ENCODE measurements around the gene XDH.

The XDH gene

DNA sequence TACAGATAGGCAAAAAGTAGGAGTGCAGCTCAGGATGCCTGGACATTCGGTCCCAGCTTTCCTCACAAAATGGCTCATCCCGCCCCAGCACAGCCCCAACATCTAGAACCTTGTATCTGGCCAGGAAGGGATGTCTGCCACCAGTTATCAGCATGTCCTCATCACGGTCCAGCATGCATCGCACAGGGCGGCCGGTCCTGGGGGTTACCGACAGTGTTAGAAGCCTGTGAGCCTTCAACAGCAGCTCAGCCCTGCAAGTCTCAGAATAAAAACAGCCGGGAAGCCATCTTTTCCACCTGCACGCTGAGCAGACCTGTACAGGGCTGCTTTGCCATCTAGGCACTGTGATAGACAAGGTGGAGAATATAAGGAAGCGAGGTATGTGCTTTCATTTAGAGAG lies 49.2 kb downstream of the XDH start:
- DNase-seq (ENCODE audit: low spot score) = no peak

DNA sequence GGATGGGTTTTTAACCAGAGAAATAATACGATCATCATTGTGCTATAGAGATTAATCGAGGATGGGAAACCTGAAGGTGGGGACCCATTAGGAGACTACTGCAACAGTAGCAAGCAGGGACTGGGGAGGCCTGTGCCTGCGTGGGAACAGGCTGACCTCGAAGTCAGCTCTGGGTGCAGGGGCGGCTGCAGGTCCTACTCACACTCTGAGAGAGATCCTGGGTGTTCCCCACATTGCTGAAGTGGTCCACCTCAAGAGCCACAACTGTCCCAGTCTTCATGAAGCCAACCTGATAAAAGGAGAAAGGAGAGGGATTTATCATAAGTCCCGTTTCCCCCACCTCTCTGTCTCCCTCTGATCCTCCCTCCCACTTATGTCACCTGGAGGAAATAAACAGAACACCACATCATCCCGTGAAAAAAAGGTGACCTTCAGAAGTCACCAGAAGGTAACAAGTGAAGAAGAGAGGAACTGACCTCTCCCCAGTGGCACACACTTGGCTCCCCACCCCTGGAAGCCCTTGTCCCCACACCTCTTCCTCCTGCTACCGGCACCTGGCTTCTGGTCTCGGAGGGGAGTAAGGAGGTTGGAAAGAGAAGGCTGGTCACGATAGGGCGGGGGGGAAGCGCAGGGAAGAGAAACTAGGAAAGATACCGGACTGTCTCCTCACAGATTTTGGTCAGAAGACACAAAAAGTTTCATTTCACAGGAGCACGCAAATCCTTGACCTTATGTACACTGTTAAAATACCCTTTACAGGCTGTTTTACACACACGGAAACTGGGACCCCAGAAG lies 50.4 kb downstream of the XDH start:
- no peak for DNase-seq (ENCODE audit: low spot score)

DNA sequence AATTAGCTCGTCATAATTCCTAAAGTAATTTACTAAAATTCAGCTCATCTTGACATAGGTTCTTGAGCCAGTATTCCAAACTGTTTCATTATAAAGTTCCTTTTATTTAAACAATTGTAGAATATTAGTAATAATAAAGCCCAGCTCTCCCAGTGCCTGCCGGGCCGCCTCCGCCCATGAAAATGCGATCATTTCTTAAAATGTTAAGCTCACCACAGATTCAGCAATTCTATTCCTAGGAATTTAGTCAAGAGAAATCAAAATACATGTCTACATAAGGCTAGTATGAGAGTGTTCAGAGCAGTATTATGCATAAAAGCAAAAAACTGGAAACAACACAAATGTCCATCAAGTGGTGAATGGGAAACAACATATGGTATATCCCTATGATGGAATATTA lies 52.0 kb downstream of the XDH start:
- DNase-seq (ENCODE audit: low spot score) = no peak

DNA sequence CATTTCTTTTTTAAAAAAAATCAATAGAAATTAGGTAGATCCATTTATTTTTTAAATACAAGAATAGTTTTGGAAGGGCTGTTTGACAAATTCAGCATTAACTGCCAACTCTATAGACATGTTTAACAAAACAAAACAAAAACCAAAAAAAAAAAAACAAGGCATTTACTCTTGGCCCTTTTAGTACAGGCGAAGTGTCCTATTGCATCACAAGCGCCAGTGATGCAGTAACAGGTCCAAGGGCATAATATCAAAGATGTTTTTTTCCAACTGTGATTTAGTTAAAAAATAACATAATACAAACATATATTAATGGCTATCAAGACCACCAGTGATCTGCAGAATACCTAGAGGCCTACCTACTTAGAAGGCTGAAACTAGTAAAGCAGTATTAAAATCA lies 55.3 kb downstream of the XDH start:
- no peak for DNase-seq (ENCODE audit: low spot score)

DNA sequence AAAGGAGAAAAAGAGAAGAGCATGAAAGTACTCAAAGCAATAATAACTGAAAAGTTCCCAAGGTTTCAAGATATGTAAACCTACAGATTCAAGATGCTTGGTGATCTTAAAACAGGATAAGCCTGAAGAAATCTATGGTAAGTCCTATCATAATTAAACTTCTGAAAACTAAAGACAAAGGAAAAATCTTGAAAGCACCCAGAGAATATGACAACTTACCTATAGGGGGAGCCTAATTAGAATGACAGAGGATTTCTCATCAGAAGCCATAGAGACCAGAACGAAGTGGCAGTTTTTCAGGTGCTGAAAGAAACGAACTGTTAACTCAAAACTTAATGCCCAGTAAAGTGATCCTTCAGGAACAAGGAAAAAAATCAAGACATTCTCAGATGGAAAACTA lies 59.7 kb downstream of the XDH start:
- DNase-seq (ENCODE audit: low spot score) = no peak

DNA sequence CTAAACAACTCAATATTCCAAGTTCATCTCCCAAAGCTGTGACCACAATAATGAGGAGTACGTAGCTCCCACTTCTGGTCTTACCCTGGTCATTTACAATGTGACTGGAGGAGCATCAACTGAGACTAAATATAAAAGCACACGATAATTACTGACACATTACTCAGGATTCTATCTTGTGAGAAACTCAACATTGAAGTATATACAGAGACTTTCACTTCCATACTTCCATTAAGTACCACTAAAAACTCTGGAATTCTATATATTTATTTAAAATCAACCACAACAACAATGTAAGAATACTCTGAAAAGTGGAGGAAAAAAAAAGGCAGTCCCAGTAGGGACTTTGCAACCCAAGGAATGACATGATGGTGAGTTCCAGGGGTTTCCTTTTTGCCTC lies 61.4 kb downstream of the XDH start:
- DNase-seq (ENCODE audit: low spot score) = no peak

DNA sequence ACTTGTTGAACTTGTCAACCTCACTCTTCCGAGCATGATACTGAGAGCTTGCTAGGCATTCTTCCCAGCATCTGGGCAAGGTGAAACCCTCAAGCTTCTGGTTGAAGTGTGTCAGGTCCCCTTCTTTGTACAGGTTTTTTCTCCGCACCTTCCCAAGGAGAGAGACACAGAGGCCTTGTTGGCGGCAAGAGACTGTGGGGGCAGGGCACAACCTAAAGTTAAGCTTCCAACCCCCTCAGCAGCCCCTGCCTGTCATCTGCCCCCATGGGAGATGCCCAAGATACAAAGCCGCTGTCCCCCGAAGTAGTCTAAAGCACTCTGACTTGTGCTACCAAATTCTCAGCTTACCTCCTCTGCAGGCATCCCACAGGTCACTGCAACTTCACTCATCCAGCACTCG lies 64.9 kb downstream of the XDH start:
- no peak for DNase-seq (ENCODE audit: low spot score)

DNA sequence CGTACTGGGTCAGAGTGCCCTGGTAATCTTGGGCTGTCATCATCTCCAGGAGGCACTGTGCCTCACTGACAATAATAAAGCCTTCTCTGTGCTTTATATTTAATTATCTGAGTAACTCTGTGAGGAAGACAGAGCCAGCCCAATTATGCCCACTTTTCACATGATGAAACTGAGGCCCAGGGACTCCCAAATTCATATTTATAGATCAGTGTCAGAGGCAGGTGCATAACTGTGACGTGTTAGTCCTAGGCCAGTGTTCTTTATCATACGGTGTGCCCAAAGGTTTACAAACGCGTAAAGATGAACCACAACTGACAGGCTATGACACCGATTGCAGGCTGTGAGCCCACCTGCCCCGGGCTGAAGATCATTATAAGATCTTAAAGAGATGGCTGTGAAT lies 65.4 kb downstream of the XDH start:
- no peak for DNase-seq (ENCODE audit: low spot score)

DNA sequence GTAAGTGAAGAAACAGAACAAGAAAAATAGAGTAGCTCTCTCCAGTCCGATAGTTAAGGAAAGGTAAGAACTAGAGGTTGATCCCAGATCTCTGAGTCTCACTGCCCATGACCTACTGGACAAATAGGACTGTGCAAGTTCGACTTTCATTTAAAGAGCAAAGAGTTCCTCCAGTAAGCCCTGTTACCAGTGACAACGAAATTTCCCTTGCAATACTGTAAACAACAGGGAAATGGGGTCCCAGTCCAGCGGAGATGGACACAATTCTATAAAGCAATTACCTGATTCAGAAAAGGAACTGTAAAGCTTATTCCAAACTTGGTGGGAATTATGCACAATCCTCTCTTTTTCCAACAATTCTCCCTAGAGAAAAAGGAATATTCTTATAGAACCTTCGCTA lies 65.9 kb downstream of the XDH start:
- DNase-seq (ENCODE audit: low spot score) = no peak

DNA sequence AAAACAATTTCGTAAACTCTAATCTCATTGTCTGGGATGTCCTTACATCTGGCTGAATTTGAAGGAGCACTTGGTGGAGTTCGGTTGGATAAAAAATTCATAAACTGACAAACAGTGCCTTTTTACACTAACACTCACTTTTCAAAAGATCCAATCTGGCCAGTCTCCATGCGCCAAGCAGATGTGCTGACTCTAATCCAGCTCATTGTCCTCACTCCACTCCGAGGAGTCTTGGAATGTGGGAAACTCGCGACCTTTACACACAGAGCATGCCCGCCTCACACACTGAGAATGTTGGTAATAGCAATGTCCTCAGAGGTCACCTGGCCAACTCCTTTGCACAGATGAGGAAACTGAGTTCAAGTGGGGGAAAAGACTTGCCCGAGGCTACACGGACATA lies 66.8 kb downstream of the XDH start:
- no peak for DNase-seq (ENCODE audit: low spot score)

DNA sequence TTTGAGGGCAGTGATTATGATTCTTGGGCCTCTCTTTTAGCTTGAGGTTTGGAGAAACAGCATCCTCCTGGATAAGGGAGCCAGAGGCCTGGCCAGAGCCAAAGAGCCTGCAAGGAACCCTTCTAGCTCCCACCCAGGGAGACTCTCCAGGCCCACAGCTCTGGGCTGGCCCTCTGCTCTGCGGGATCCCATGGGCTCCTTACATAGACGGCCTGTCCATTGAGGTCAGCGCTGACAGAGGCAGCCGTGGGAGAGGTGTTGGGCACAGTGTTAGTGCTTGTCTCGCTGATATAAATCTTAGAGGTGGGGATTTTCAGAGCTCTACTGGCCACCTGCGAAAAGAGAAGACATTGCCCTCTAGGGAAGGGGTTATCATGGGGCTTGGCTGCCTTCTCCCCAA lies 67.2 kb downstream of the XDH start:
- DNase-seq (ENCODE audit: low spot score) = no peak

DNA sequence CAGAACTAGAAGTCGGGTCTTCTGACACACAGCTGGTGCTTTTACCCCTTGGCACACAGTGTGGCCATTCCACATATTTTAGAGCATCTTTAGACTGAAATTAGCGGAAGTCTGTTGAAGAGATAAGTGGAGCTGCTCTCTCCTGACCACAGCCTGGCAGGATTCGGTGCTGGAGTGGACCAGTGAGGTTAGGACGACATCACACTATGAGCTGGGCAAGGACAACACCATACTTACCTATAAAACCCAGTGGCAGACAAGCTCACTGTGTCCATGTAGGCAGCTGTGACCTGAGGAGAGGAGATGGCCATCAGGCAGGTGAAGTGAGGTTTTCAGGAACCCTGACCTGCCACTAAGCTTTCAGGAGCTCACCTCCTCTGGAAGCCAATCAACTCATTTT lies 70.1 kb downstream of the XDH start:
- DNase-seq (ENCODE audit: low spot score) = no peak

DNA sequence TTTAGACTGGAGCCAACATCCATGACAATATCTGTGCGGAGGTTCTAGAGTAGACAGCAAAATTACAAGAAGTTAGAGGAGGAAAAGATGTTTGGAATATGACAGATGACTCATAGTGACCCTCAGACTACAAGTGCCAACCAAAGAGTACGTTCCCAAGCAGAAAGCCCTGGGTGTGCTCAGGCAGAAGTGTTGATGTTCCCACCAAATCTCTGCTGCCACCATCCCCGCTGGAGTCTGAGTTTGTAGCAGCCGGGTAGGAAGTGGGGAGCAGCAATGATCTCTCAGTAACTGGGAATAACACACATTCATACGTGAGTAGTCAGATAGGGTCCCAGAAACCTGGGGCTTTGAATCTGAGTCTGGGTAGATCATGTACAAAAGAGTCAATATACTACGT lies 73.2 kb downstream of the XDH start:
- DNase-seq (ENCODE audit: low spot score) = no peak

DNA sequence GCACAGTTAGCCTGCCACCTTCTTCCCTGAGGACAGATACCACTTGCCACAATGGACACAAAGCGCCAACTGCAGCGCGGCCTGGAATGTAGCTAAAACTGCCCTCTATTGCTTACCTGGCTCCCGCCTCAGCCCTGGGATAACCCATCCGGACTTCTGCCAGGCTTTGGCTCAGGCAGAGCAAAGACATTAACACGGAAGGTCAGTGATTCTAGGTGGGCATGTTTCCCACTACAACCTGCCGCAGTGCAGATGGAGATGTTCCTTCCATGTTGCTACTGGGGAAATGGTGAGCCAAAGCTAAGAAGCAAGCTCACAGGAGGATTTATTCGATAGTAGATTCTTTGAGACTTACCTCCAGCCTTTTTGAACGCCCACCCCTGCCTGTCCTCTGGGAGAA lies 74.8 kb downstream of the XDH start:
- no peak for DNase-seq (ENCODE audit: low spot score)

DNA sequence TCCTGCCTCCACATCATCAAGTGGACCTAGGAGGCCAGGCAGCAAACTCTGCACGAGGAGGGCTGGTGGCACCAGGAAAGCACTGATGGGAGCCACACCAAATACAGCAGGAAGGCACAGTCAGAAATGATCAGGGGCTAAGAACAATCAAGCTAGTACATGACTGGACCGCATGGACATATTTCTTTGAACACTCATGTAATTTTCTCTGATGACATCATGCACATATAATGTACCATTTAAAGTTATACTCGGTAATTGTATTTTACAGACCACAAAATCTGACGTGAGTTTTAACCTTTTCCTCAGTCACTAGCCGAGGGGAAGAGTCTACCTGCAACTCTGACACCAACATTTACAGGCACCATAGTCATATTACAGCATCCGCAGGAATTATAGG lies 76.7 kb downstream of the XDH start:
- DNase-seq (ENCODE audit: low spot score) = no peak

DNA sequence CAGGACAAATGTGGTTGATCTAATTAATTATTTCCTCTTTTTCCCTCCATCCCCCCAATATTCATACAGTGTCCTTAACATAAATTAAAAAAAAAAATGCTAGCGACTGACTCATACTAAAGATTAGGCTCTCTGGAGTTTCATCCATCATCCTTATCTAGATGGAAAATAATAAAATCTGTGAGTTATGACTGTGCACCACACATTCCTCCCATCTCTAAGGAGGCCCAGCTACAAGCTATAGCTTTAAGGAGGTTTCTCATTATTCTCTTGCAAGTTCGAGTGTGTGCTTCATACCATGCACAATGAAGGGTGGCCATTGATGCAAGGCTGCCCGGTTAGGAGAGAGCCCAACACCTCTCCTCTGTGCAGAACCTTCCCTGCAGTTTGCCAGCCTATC lies 77.3 kb downstream of the XDH start:
- DNase-seq (ENCODE audit: low spot score) = no peak

DNA sequence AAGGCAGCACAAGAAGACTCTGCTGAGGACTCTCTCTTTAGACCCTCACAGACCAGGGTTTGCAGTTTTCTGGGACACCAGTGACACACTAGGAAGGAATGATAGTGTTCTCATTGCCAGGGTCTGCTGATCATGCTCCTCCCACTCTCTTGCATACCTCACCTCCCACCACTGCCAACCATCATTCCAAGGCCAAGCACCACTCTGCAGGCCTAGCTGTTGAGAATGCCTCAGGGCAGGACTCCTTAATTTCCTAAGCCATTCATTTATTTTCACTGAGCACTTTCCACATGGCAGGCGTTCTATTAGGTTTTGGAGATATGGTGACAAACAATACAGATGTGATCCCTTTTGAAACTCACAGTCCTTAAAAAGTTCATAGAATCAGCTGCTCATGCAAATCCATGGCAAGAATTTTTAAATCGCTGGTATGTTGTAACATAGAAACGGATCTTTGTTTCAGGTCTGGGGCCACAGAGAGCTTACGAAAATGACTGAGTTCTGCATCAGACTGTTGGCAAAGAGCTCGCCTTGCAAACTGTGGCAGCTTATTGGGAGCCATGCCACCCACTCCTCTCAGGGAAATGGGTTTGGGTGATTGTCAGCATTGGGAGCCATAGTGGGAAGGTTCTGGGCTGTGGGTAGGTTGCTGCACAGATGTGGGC lies 78.5 kb downstream of the XDH start:
- DNase-seq (ENCODE audit: low spot score) = no peak

DNA sequence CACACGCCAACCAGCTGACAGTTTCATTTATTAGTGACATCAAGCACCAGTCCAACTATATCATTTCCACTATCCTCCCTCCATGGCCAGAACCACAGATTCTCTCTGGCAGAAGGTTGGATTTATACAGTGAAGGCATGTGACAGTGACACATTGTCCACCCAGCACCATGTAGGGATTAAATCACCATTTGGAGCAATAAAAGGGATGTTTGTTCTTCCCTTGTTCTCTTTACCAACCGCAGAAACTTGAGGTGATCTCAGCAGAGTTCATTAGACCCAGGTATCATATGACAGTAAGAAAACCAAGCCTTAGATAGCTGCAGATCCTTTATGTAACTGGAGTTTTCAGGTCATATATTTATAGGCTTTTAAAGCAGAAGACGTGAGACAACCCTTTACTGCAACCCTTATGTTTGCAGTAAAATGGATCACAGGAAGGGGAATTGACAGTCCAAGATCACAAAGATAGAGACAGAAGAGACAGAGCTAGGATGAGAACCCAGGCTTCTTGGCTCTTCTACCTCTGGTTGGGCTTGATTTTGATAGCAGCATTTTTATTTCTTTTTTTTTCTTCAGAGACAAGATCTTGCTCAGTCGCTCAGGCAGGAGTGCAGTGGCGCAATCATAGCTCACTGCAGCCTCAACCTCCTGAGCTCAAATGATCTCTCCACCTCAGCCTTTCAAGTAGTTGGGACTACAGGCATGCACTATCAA lies 80.1 kb downstream of the XDH start:
- no peak for DNase-seq (ENCODE audit: low spot score)

DNA sequence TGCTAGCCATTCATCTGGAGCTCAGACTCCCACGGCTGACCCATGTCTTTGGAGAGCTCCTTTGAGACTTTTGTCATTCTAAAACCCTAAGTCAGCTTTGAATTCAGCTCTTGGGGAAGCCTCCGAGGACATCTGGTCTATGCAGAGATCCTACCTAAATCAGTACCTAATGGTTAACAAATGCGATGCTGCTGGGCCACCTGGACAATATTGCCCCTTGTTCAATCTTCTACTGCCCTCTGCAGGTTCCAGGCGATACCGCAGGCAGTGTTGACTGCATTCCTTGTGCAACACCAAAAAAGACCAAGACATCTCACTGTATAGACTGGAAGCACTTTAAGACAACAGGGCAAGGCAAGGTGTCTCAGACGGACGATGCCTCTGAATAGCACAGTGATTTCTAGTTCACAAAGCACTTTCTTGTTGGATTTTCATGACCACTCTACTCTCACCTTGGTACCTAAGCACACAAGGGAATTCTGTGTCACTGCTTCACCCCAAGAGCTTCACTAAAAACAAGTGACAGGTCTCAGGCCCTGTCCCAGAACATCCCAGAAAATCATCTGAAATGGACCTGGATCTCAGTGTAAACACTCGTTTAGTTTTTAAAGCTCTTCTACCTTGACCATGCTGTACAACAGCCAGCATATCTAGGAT lies 80.9 kb downstream of the XDH start:
- DNase-seq (ENCODE audit: low spot score) = peak; percentile 85

DNA sequence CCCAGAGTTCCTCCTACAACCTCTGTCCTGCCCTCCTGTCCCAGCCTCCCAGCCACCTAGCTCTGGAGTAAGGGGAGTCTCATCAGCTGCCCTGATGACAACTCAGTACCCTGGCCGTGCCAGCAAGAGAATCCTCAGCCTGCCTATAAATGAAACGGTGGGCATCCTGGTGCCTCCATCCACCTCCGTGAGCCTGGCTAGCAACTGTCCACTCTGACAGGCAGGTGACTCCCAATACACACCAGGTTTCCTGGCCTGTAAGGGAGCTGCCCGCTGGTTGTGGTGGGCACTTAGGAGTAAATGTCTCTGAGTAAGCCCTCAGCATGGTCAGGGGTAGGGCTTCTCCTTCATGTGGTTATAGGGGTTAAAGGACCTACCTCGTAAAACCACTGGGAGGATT lies 81.5 kb downstream of the XDH start:
- DNase-seq (ENCODE audit: low spot score) = no peak

DNA sequence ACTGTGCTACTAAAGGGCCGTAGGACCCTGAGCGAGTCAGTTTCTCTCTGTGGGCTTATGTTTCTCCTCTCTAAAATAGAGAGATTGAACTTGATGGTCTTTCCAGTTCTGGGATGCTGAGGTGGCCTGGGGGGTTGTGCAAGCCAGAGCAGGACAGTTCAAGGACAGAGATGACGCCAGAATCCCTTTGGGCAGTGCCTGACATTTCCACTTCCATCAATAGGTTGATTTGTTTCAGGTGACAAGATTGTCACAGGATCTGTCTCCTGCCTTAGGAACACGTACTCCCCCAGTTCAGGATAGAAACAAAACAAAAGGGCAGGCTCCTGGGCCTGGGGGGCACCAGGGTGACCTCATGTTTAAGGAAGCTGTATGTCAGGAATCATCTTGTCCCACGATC lies 82.0 kb downstream of the XDH start:
- DNase-seq (ENCODE audit: low spot score) = no peak

DNA sequence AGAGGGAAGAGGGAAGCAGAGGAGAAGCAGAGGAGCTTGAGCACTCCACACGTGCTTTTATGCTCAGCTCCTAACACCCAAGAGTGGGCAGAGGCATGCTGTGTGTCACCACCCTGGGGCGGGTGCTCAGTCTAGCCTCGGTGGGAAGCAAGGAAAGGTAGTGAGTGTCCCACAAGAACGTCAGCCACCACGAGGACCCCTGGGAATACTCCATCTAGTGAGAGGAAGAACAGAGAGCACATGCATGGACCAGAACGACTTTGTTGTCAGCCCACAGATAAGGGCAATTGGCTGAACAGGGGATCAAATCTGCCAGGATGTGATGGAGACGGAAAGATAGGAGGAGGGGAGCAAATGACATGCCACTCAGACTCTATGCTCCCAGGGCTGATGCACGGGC lies 83.4 kb downstream of the XDH start:
- DNase-seq (ENCODE audit: low spot score) = no peak

DNA sequence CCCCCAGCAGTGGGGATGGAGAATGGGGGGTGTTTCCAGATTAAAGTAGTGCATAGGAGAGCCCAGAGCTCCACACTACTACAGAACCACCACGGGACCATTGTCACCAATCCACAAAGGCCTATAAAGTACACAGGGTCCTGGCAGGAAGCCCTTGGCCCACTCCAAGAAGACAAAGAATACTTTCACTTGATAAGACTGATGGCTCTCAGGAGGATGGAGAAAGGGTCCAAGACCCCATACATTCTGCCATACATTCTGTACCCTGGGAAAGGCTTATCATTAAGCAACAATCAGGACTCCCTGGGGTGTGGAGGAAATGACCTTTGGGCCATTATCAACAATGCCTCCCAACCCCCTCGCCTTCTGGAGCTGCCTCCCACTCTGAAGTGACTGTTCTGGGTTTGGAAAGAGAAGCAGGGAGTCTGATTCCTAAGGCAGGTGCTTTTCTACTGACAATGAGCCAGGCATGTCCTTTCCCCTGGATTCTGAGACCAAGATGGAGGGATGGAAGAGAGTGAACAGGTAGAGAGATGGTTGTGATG lies 85.4 kb downstream of the XDH start:
- DNase-seq (ENCODE audit: low spot score) = no peak
